AML-193 (cell line): ENCODE data around the gene MEGF9.
"Not testable (repeated sequence)": the region's sequence is repeated elsewhere in the genome, so short reads cannot be mapped to it uniquely, and the experiment has no call there.

Source experiments
- DNase-seq, 2 experiments: peaks; one replicate each; lab custom pipeline; 2025; lab: John Stamatoyannopoulos, UW

MEGF9 gene

GRCh38 chr9:120714088-120714845, at the start of gene MEGF9:
MEGF9 (minus strand) TSS chr9:120714470; CDS start chr9:120714358, 112 bp downstream.
- DNase-seq = peak; percentile 93 to 94

GRCh38 chr9:120761006-120761405, 46.7 kb upstream of the MEGF9 start:
- DNase-seq = no peak

GRCh38 chr9:120759755-120760400, 45.6 kb upstream of the MEGF9 start:
- DNase-seq = no peak

GRCh38 chr9:120758544-120758943, 44.3 kb upstream of the MEGF9 start:
- DNase-seq = no peak

GRCh38 chr9:120757026-120757913, 43.0 kb upstream of the MEGF9 start:
- peak; percentile 66 to 69 for DNase-seq

- DNase-seq = no peak
These were observed 42.3 kb upstream of the MEGF9 start for GRCh38 chr9:120756531-120756930.

GRCh38 chr9:120755810-120756434, 41.7 kb upstream of the MEGF9 start:
- DNase-seq = peak; percentile 16 to 52

- DNase-seq = no peak
These were observed 40.8 kb upstream of the MEGF9 start for GRCh38 chr9:120755044-120755443.

- no peak for DNase-seq
These were observed 36.2 kb upstream of the MEGF9 start for GRCh38 chr9:120750421-120750820.

- not testable (repeated sequence) for DNase-seq
These were observed 32.1 kb upstream of the MEGF9 start for GRCh38 chr9:120746366-120746765.

- no peak for DNase-seq
These were observed 31.0 kb upstream of the MEGF9 start for GRCh38 chr9:120745278-120745677.

- DNase-seq = peak; percentile 49 to 73
These were observed 28.7 kb upstream of the MEGF9 start for GRCh38 chr9:120742951-120743416.

GRCh38 chr9:120741701-120742100, 27.4 kb upstream of the MEGF9 start:
- DNase-seq = no peak

- peak in 1 of 2 experiments; percentile 43 for DNase-seq
These were observed 26.9 kb upstream of the MEGF9 start for GRCh38 chr9:120741191-120741590.

- no peak for DNase-seq
These were observed 25.9 kb upstream of the MEGF9 start for GRCh38 chr9:120740132-120740531.

- peak; percentile 76 to 82 for DNase-seq
These were observed 23.3 kb upstream of the MEGF9 start for GRCh38 chr9:120737416-120738165.

GRCh38 chr9:120736881-120737280, 22.6 kb upstream of the MEGF9 start:
- DNase-seq = no peak

- DNase-seq = peak; percentile 98 to 99
These were observed 21.3 kb upstream of the MEGF9 start for GRCh38 chr9:120735415-120736126.

- no peak for DNase-seq
These were observed 20.5 kb upstream of the MEGF9 start for GRCh38 chr9:120734607-120735410.

- DNase-seq = no peak
These were observed 18.9 kb upstream of the MEGF9 start for GRCh38 chr9:120733190-120733589.
